SKM-1 (cell line): Measurements from ENCODE around the gene SMAD5.
A peak's percentile ranks its signal among the peaks of the same experiment; 100 is the strongest.

Experiments used
- DNase-seq: peaks from one replicate; lab custom pipeline; 2025; ENCODE audit not compliant: unreplicated experiment; lab: John Stamatoyannopoulos, UW

The SMAD5 gene

DNA sequence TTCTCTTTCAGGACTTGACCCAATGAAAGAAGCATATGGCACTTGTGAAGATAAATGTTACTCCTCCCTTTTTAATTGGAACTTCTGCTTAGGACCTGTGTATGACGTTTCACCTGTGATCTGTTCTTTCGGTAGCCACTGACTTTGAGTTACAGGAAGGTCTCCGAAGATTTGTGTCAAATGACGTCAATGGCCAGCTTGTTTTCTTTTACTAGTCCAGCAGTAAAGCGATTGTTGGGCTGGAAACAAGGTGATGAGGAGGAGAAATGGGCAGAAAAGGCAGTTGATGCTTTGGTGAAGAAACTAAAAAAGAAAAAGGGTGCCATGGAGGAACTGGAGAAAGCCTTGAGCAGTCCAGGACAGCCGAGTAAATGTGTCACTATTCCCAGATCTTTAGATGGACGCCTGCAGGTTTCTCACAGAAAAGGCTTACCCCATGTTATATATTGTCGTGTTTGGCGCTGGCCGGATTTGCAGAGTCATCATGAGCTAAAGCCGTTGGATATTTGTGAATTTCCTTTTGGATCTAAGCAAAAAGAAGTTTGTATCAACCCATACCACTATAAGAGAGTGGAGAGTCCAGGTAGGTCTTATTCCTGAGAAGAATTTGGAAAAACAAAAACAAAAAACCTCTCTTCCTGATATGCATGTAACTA, 21.1 kb downstream of the SMAD5 start:
- DNase-seq = no peak

DNA sequence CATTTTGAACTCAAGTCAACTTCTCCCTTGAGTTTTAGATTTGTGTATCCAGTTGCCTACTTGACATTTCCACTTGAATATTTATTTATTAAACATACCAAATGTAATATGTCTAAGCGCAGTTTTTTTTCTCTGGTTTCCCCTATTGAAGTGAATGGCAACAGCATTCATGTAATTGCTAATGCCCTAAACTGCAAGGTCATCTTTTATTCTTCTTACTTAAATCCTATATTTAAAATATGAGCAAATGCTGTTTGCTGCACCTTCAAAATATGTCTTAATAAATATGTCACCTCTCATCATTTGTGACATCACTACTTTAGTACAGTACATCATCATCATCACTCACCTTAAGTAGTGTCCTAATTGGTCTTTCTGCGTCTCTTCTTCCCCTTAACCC, 22.4 kb downstream of the SMAD5 start:
- DNase-seq = no peak

- DNase-seq = no peak
Observed at GRCh38 chr5:136155761-136156160, 23.1 kb downstream of the SMAD5 start.

DNA sequence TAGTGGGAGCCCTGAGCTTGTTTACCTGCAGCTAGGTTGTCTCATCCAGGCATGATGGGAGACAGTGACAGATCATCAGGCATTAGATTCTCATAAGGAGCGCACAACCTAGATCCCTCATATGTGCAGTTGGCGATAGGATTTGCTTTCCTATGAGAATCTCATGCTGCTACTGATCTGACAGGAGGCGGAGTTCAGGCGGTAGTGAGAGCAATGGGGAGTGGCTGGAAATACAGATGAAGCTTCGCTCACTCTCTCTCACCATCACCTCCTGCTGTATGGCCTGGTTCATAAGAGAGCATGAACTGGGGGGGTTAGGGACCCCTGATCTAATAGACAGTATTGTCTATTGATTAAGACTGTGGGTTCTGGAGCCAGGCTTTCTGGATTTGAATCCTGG, 24.9 kb downstream of the SMAD5 start:
- DNase-seq = no peak

DNA sequence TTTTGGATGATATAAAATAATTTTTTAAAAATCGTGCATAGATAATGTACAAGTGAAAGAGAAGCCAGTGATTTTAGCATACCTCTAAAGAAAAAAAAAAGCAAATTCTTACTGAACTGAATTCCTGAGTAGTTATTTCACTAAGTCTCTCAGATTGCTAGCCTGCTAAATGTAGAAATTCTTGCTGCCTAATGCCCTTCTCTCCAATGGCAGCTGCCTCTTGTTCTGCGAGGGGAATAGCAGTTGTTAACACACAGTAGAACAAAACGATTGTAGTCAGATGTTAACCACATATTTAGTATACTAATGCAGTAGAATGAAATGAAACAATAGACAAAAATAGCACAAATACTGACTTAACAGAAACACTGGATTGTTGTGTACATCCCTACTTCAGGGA, 26.8 kb downstream of the SMAD5 start:
- no peak for DNase-seq

DNA sequence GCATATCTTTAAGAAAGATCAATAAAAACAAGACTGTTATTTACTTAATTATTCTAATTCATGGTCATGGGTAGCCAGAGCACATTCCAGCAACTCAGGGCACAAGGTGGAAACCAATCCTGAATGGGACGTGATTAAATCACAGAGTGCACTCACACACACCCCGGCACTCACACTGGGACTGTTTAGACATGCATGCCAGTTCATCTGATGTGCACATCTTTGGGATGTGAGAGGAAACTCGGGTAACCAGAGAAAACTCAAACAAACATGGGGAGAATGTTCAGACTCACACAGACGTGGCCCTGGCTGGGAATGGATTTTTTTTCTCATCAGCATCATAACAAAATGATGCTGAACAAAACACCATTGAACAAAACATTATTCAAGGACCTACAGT, 29.4 kb downstream of the SMAD5 start:
- DNase-seq = no peak

- no peak for DNase-seq
Observed at GRCh38 chr5:136164226-136164625, 31.6 kb downstream of the SMAD5 start.

DNA sequence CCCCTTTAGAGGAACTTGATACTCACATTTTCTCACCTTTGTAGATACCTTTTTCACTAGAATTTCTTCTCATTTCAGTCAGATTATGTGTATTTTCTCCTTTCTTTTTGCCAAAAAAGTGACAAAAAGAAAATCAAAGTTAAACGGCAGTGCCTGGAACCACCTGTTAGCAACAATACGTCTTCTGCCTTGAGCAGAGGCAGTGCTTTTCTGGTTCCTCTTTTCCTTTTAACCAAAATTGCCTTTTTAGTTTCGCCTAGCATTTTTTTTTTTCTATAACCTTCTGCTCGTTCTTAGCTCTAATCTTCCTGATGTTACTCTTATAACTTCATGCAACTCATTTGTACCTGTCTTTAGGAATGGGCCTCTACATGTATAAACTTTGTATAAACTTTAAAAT, 34.3 kb downstream of the SMAD5 start:
- DNase-seq = no peak

DNA sequence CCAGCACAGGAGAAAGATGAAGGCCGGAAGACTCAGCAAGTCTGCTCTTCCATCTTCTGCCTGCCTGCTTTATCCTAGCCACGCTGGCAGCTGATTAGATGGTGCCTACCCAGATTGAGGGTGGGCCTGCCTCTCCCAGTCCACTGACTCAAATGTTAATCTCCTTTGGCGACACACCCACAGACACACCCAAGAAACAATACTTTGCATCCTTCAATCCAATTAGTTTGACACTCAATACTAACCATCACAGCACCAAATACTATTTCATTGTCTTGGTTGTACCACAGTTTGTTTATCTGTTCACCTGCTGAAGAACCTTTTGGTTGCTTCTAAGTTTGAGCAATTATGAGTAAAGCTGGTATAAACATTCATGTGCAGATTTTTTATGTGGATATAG, 36.6 kb downstream of the SMAD5 start:
- no peak for DNase-seq

DNA sequence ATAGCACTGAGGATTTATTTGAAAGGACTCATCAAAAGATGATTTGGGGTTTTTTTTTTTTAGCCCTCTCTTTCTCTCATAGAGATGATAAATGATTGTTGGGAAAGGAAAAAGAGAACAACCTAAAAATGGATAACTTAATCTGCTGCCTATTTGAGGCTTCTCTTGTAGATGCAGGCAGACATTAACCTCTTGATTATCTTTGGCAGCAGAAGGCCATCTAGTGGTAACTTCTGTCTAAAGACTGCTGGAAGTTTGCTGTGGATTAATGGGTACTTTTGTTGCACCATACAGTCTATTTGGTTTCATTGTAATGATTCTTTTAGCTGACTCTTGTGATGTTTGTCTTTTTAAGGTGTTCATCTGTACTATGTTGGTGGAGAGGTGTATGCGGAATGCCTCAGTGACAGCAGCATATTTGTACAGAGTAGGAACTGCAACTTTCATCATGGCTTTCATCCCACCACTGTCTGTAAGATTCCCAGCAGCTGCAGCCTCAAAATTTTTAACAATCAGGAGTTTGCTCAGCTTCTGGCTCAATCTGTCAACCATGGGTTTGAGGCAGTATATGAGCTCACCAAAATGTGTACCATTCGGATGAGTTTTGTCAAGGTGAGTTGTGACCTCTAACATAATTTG, 41.5 kb downstream of the SMAD5 start:
- DNase-seq = peak; percentile 10

GRCh38 chr5:136182618-136183017, 50.0 kb downstream of the SMAD5 start:
- no peak for DNase-seq

DNA sequence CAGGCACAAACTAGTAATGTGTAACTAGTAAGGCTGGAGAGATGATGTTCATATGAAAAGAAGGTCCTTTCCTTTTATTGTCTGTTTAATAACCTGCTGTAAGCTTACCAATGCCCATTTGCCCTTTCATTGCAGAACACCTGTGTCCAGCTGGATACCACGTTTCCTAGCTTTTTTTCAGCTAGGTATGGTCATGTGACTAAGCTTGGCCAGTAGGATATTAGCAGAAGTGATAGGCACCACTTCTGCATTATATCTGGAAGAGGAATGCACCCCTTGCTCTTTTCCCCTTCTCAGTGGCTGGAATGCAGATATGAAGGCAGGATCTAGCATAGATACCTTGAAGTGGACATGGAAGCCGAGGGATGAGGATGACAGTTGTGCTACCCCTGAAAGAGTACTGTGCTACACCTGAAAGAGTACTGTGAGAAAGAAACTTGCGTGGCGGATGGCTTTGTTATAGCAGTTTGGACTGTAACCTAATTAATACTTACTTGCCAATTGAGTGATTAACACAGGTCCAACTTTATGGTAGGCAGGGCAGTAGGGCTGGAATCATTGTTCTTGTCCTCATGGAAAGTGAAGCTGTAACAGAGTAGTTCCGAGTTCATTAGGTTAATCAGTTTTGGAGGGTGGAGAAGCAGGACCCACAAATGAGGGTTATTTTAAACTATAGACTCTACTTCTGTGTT, 53.5 kb downstream of the SMAD5 start:
- DNase-seq = no peak

- DNase-seq = no peak
Observed at GRCh38 chr5:136186796-136187195, 54.2 kb downstream of the SMAD5 start.

GRCh38 chr5:136188859-136189258, 56.2 kb downstream of the SMAD5 start:
- DNase-seq = no peak

- DNase-seq = no peak
Observed at GRCh38 chr5:136190091-136190720, 57.6 kb downstream of the SMAD5 start.

DNA sequence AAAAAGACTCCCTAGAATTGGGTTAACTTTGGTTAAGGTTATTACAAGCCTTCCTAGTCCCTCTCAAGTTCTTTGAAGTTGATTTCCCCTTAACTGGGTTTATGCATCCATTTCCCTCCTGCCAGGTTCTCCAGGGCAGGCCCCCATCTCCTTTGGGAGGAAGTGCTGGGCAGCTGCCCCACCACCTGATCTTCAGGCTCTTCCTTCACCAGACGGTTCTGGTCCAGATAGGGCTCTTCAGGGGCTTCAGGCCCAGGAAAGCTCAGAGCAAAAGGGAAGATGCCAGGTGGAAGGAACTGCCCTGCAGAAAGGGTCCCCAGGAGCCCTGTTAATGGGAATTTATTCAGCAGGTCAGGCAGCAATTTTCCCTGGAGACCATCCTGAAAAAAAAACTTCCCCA, 58.3 kb downstream of the SMAD5 start:
- DNase-seq = no peak

GRCh38 chr5:136191304-136192014, 58.8 kb downstream of the SMAD5 start:
- no peak for DNase-seq

GRCh38 chr5:136192015-136192525, 59.4 kb downstream of the SMAD5 start:
- no peak for DNase-seq

DNA sequence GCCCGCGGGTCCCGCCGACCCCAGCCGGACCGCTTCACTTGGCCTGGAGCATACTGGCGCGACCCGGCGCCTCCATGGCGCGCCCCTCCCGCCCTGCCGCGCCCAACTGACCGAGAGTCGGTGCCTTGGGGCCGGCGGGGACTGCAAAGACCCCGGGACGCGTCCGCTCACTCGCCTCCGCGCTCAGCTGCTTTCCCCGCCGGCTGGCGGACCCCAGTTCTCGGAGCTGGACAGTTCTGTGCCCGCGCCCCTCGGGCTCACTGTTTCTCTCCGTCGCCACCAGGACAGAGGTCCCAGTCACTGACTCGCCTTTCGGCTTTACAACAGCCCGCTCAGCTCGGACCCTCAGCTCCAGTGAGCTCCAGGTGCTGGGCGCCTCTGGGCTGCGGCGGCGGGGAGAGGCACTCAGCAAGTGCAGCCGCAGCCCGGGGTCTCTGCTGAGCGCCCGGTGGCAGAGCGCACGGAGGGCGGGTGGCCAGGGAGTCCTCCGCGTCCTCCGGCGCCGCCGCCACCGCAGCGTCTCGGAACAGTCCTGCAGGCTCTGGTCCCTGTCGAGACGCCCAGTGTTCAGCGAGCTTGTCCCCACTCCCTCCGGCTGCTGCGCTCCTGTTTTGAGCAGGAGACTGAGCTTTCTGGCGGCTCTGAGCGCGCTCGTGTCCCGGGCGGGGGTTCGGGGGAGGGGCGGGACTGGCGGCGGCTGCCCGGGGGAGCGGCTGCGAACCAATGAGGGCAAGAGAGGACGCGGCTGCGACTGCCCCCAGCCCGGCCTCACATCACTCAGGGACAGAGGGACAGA, 60.1 kb downstream of the SMAD5 start, which contains the start of gene SMIM32:
Gene SMIM32, minus strand, starts transcription at position 637 of the 796 bp plus-strand sequence. CDS start 638 bp downstream, outside the sequence.
- no peak for DNase-seq

- no peak for DNase-seq
Observed at GRCh38 chr5:136193322-136193935, 60.8 kb downstream of the SMAD5 start.
